DOHH2 (cell line): ENCODE results near the gene PPP1R11.

Experiments used
- CTCF ChIP-seq: fragments of 200-600 bp; sonication (generic); IDR thresholded peaks from one replicate; pipeline ENCODE4 v1.5.1; 2014; ENCODE audit warnings: antibody characterized with exemption, mild to moderate bottlenecking, low read depth, low read length; ENCODE audit not compliant: poor library complexity, severe bottlenecking
- EZH2phosphoT487 ChIP-seq: fragments of 200-600 bp; sonication (generic); IDR thresholded peaks from 2 replicates; pipeline ENCODE4 v1.6.1; 2017; ENCODE audit warnings: borderline replicate concordance, mild to moderate bottlenecking, antibody characterized with exemption, low read length, moderate library complexity, mixed read lengths

- TF ChIP-seq CTCF = no peak
- TF ChIP-seq EZH2phosphoT487 = no peak
These were observed 45.5 kb downstream of the PPP1R11 start for GRCh38 chr6:30112402-30112994.
